Gastroesophageal sphincter (tissue), 4 donors: Measurements from ENCODE around the gene TTLL9. TPM values are rescaled to one million over a fixed set of nuclear protein-coding genes. Genes with fewer than 3 reads are reported as not detected.

Source experiments
- ATAC-seq: fragments of 150-250 bp; one replicate; pipeline ENCODE4 v1.9.1; 2016; ENCODE audit warnings: mild to moderate bottlenecking, moderate library complexity
- H3K27ac ChIP-seq, 4 donors: fragments of 200-600 bp; sonication (generic) in 3 of 4; 1 replicate in 3 of 4; 2 replicates in 1 of 4; pipeline ENCODE4 v1.5.1; 2016 to 2019
- H3K27me3 ChIP-seq: fragments of 200-600 bp; sonication (generic); one replicate; pipeline ENCODE4 v1.5.1; 2019
- H3K36me3 ChIP-seq, 2 donors: fragments of 200-600 bp; sonication (generic); one replicate each; pipeline ENCODE4 v1.5.1; 2019; ENCODE audit warnings: control low read depth in 1 of 2
- H3K4me1 ChIP-seq, 3 donors: fragments of 200-600 bp; sonication (generic); 1 replicate in 2 of 3; 2 replicates in 1 of 3; pipeline ENCODE4 v1.5.1; 2016 to 2019; ENCODE audit warnings: control low read depth in 2 of 3
- H3K4me3 ChIP-seq, 2 donors: fragments of 200-600 bp; sonication (generic); one replicate each; pipeline ENCODE4 v1.5.1; 2019; ENCODE audit warnings: mild to moderate bottlenecking in 1 of 2, moderate library complexity in 1 of 2
- H3K9me3 ChIP-seq, 3 donors: fragments of 200-600 bp; sonication (generic); one replicate each; pipeline ENCODE4 v1.5.1; 2017 to 2019; ENCODE audit warnings: control low read depth in 2 of 3
- CTCF ChIP-seq, 4 experiments: fragments of 200-600 bp in 2 of 4; fragments of 450-650 bp in 2 of 4; sonication (generic) in 1 of 4; IDR thresholded peaks; one replicate each; pipeline ENCODE4 v1.5.1; 2017 to 2019; ENCODE audit warnings: antibody characterized with exemption in 4 of 4, mild to moderate bottlenecking in 2 of 4, moderate library complexity in 2 of 4
- EP300 ChIP-seq: sonication (generic); formaldehyde crosslinking; IDR thresholded peaks from one replicate; pipeline ENCODE4 v1.6.1; 2017; ENCODE audit warnings: antibody characterized with exemption, mild to moderate bottlenecking
- POLR2A ChIP-seq, 2 donors: fragments of 450-650 bp; IDR thresholded peaks; one replicate each; pipeline ENCODE4 v1.6.1; 2017; ENCODE audit warnings: antibody characterized with exemption in 2 of 2, mild to moderate bottlenecking in 2 of 2, moderate library complexity in 1 of 2
- POLR2AphosphoS5 ChIP-seq: sonication (generic); formaldehyde crosslinking; IDR thresholded peaks from one replicate; pipeline ENCODE4 v1.6.1; 2017; ENCODE audit warnings: antibody characterized with exemption
- WGBS, 2 donors: methylation state at CpG; one replicate each; pipeline ENCODE4 v1.1.5; 2018; ENCODE audit warnings: low coverage in 1 of 2; 5-methylcytosine and 5-hydroxymethylcytosine counted together
- total RNA-seq, 4 donors: library from RNA; depleted of rRNA; stranded (reverse); fragments of >200 nt; gene quantifications; one replicate each; pipeline ENCODE4 v1.1.0, GENCODE V29; 2016

The TTLL9 gene
- total RNA-seq, 4 donors from 2014 or later, result 0.47 TPM; not detected in 3

GRCh38 chr20:31833130-31833930 lies 37.1 kb upstream of the TTLL9 start:
- no peak for ATAC-seq
- H3K27ac ChIP-seq, result no peak overlapping the region
- 49 to 52% methylated on average over 6 to 7 of the region's 14 CpGs for WGBS, 2 donors

GRCh38 chr20:31833931-31834521 lies 36.4 kb upstream of the TTLL9 start:
- 60% methylated on average over 3 of the region's 20 CpGs; no CpG with 5 or more reads in 1 of the 2 donors for whole genome bisulfite sequencing, 2 donors
- H3K27me3 ChIP-seq, result no peaks in the 10 kb centered on the region
- H3K27ac ChIP-seq, result no peak overlapping the region
- TF ChIP-seq EP300 (no peak), POLR2A (IDR thresholded peaks at IDR 0.05) (no peak), CTCF (IDR thresholded peaks at IDR 0.05) (no peak), POLR2AphosphoS5 (no peak)
- no peaks in the 10 kb centered on the region for H3K36me3 ChIP-seq
- H3K9me3 ChIP-seq, result no peaks in the 10 kb centered on the region
- peaks cover 0 to 46% (median 8%) of the 10 kb centered on the region in 3 donors for H3K4me1 ChIP-seq
- no peak overlapping the region for H3K4me3 ChIP-seq
- ATAC-seq, result no peak

More at GRCh38 chr20:31833130-31833930, 37.1 kb upstream of the TTLL9 start:
- Histone ChIP-seq H3K9me3 (no peaks in the 10 kb centered on the region), H3K27me3 (no peaks in the 10 kb centered on the region), H3K4me1 (peaks cover 0 to 39% (median 8%) of the 10 kb centered on the region in 3 donors), H3K36me3 (no peaks in the 10 kb centered on the region), H3K4me3 (no peak overlapping the region)
- TF ChIP-seq CTCF (IDR thresholded peaks at IDR 0.05) (peak in 3 of 4 experiments; percentile 41 to 72 (median 61)), EP300 (no peak)

- no peak overlapping the region for H3K4me3 ChIP-seq
- H3K4me1 ChIP-seq, result peaks cover 0 to 46% (median 8%) of the 10 kb centered on the region in 3 donors
- H3K9me3 ChIP-seq, result no peaks in the 10 kb centered on the region
- peak overlapping the region in 2 of 4 donors; percentile 22 to 48 for H3K27ac ChIP-seq
- no peaks in the 10 kb centered on the region for H3K36me3 ChIP-seq
- peak; percentile 2 for ATAC-seq
- H3K27me3 ChIP-seq, result no peaks in the 10 kb centered on the region
- no CpG with 5 or more reads among the region's 9 CpGs for WGBS, 2 donors
- TF ChIP-seq POLR2A (IDR thresholded peaks at IDR 0.05), result no peak
- no peak for TF ChIP-seq POLR2AphosphoS5
- no peak for TF ChIP-seq CTCF (IDR thresholded peaks at IDR 0.05)
- no peak for TF ChIP-seq EP300
Measured at GRCh38 chr20:31835554-31835953, 34.9 kb upstream of the TTLL9 start.

GRCh38 chr20:31835977-31836852 lies 34.2 kb upstream of the TTLL9 start:
- Histone ChIP-seq H3K4me1 (peaks cover 0 to 46% (median 8%) of the 10 kb centered on the region in 3 donors), H3K4me3 (no peak overlapping the region), H3K27me3 (no peaks in the 10 kb centered on the region), H3K9me3 (no peaks in the 10 kb centered on the region), H3K36me3 (no peaks in the 10 kb centered on the region), H3K27ac (peak overlapping the region in 2 of 4 donors; percentile 22 to 48)
- 62% methylated on average over 6 of the region's 14 CpGs; no CpG with 5 or more reads in 1 of the 2 donors for WGBS, 2 donors
- ATAC-seq, result peak; percentile 84
- TF ChIP-seq CTCF (IDR thresholded peaks at IDR 0.05) (no peak), POLR2AphosphoS5 (peak; percentile 54), POLR2A (IDR thresholded peaks at IDR 0.05) (no peak), EP300 (no peak)
